ENCODE data around the gene RBM47.

Gene RBM47

GRCh38 chr4:40500781-40501180, 128.9 kb downstream of the RBM47 start:
- Histone ChIP-seq H3K27me3 (ENCODE audit: control insufficient read depth, insufficient read depth, low read length) (no peaks in the 10 kb centered on the region), H3K4me1 (ENCODE audit: control insufficient read depth, low read depth, low read length) (no peaks in the 10 kb centered on the region), H3K9me3 (ENCODE audit: control insufficient read depth, low read depth, low read length) (no peaks in the 10 kb centered on the region), H3K4me3 (ENCODE audit: low read length) (no peak overlapping the region), H3K27ac (ENCODE audit: low read length) (no peak overlapping the region), H3K9ac (ENCODE audit: low read length) (no peak overlapping the region), H3K36me3 (ENCODE audit: control insufficient read depth, low read depth, low read length) (no peaks in the 10 kb centered on the region)

- no peak overlapping the region for H3K4me3 ChIP-seq (ENCODE audit: low read length)
- no peak overlapping the region for H3K9ac ChIP-seq (ENCODE audit: low read length)
- no peaks in the 10 kb centered on the region for H3K36me3 ChIP-seq (ENCODE audit: control insufficient read depth, low read depth, low read length)
- no peak overlapping the region for H3K27ac ChIP-seq (ENCODE audit: low read length)
- H3K4me1 ChIP-seq (ENCODE audit: control insufficient read depth, low read depth, low read length), result no peaks in the 10 kb centered on the region
- H3K9me3 ChIP-seq (ENCODE audit: control insufficient read depth, low read depth, low read length), result no peaks in the 10 kb centered on the region
- no peaks in the 10 kb centered on the region for H3K27me3 ChIP-seq (ENCODE audit: control insufficient read depth, insufficient read depth, low read length)
Observed at GRCh38 chr4:40493160-40493559, 136.5 kb downstream of the RBM47 start.

- Histone ChIP-seq H3K27ac (ENCODE audit: low read length) (no peak overlapping the region), H3K4me3 (ENCODE audit: low read length) (no peak overlapping the region), H3K9me3 (ENCODE audit: control insufficient read depth, low read depth, low read length) (no peaks in the 10 kb centered on the region), H3K27me3 (ENCODE audit: control insufficient read depth, insufficient read depth, low read length) (no peaks in the 10 kb centered on the region), H3K36me3 (ENCODE audit: control insufficient read depth, low read depth, low read length) (no peaks in the 10 kb centered on the region), H3K9ac (ENCODE audit: low read length) (no peak overlapping the region), H3K4me1 (ENCODE audit: control insufficient read depth, low read depth, low read length) (no peaks in the 10 kb centered on the region)
Observed at GRCh38 chr4:40492691-40493090, 137.0 kb downstream of the RBM47 start.

GRCh38 chr4:40490481-40490880, 139.2 kb downstream of the RBM47 start:
- Histone ChIP-seq H3K4me1 (ENCODE audit: control insufficient read depth, low read depth, low read length) (no peaks in the 10 kb centered on the region), H3K9me3 (ENCODE audit: control insufficient read depth, low read depth, low read length) (no peaks in the 10 kb centered on the region), H3K9ac (ENCODE audit: low read length) (no peak overlapping the region), H3K4me3 (ENCODE audit: low read length) (no peak overlapping the region), H3K27me3 (ENCODE audit: control insufficient read depth, insufficient read depth, low read length) (no peaks in the 10 kb centered on the region), H3K36me3 (ENCODE audit: control insufficient read depth, low read depth, low read length) (no peaks in the 10 kb centered on the region), H3K27ac (ENCODE audit: low read length) (no peak overlapping the region)

- Histone ChIP-seq H3K4me1 (ENCODE audit: control insufficient read depth, low read depth, low read length) (no peaks in the 10 kb centered on the region), H3K9ac (ENCODE audit: low read length) (no peak overlapping the region), H3K9me3 (ENCODE audit: control insufficient read depth, low read depth, low read length) (no peaks in the 10 kb centered on the region), H3K27me3 (ENCODE audit: control insufficient read depth, insufficient read depth, low read length) (no peaks in the 10 kb centered on the region), H3K27ac (ENCODE audit: low read length) (no peak overlapping the region), H3K4me3 (ENCODE audit: low read length) (no peak overlapping the region), H3K36me3 (ENCODE audit: control insufficient read depth, low read depth, low read length) (no peaks in the 10 kb centered on the region)
Observed at GRCh38 chr4:40489961-40490360, 139.7 kb downstream of the RBM47 start.

- H3K4me3 ChIP-seq (ENCODE audit: low read length), result no peak overlapping the region
- peaks cover 22% of the 10 kb centered on the region for H3K4me1 ChIP-seq (ENCODE audit: control insufficient read depth, low read depth, low read length)
- H3K9me3 ChIP-seq (ENCODE audit: control insufficient read depth, low read depth, low read length), result no peaks in the 10 kb centered on the region
- no peak overlapping the region for H3K9ac ChIP-seq (ENCODE audit: low read length)
- H3K36me3 ChIP-seq (ENCODE audit: control insufficient read depth, low read depth, low read length), result no peaks in the 10 kb centered on the region
- H3K27ac ChIP-seq (ENCODE audit: low read length), result no peak overlapping the region
- no peaks in the 10 kb centered on the region for H3K27me3 ChIP-seq (ENCODE audit: control insufficient read depth, insufficient read depth, low read length)
Observed at GRCh38 chr4:40486534-40486933, 143.1 kb downstream of the RBM47 start.

- Histone ChIP-seq H3K27me3 (ENCODE audit: control insufficient read depth, insufficient read depth, low read length) (no peaks in the 10 kb centered on the region), H3K36me3 (ENCODE audit: control insufficient read depth, low read depth, low read length) (no peaks in the 10 kb centered on the region), H3K27ac (ENCODE audit: low read length) (no peak overlapping the region), H3K4me1 (ENCODE audit: control insufficient read depth, low read depth, low read length) (peaks cover 22% of the 10 kb centered on the region), H3K9me3 (ENCODE audit: control insufficient read depth, low read depth, low read length) (no peaks in the 10 kb centered on the region), H3K9ac (ENCODE audit: low read length) (no peak overlapping the region), H3K4me3 (ENCODE audit: low read length) (no peak overlapping the region)
Observed at GRCh38 chr4:40484346-40485090, 145.1 kb downstream of the RBM47 start.

- Histone ChIP-seq H3K27me3 (ENCODE audit: control insufficient read depth, insufficient read depth, low read length) (no peaks in the 10 kb centered on the region), H3K4me3 (ENCODE audit: low read length) (no peak overlapping the region), H3K9ac (ENCODE audit: low read length) (no peak overlapping the region), H3K9me3 (ENCODE audit: control insufficient read depth, low read depth, low read length) (no peaks in the 10 kb centered on the region), H3K27ac (ENCODE audit: low read length) (no peak overlapping the region), H3K4me1 (ENCODE audit: control insufficient read depth, low read depth, low read length) (peaks cover 22% of the 10 kb centered on the region), H3K36me3 (ENCODE audit: control insufficient read depth, low read depth, low read length) (no peaks in the 10 kb centered on the region)
Observed at GRCh38 chr4:40482985-40483647, 146.5 kb downstream of the RBM47 start.

- Histone ChIP-seq H3K9ac (ENCODE audit: low read length) (no peak overlapping the region), H3K4me3 (ENCODE audit: low read length) (no peak overlapping the region), H3K4me1 (ENCODE audit: control insufficient read depth, low read depth, low read length) (peaks cover 22% of the 10 kb centered on the region), H3K27ac (ENCODE audit: low read length) (no peak overlapping the region), H3K9me3 (ENCODE audit: control insufficient read depth, low read depth, low read length) (no peaks in the 10 kb centered on the region), H3K36me3 (ENCODE audit: control insufficient read depth, low read depth, low read length) (no peaks in the 10 kb centered on the region), H3K27me3 (ENCODE audit: control insufficient read depth, insufficient read depth, low read length) (no peaks in the 10 kb centered on the region)
Observed at GRCh38 chr4:40481977-40482376, 147.7 kb downstream of the RBM47 start.

- no peak overlapping the region for H3K27ac ChIP-seq (ENCODE audit: low read length)
- H3K27me3 ChIP-seq (ENCODE audit: control insufficient read depth, insufficient read depth, low read length), result no peaks in the 10 kb centered on the region
- H3K9ac ChIP-seq (ENCODE audit: low read length), result no peak overlapping the region
- H3K36me3 ChIP-seq (ENCODE audit: control insufficient read depth, low read depth, low read length), result no peaks in the 10 kb centered on the region
- peaks cover 25% of the 10 kb centered on the region for H3K4me1 ChIP-seq (ENCODE audit: control insufficient read depth, low read depth, low read length)
- H3K9me3 ChIP-seq (ENCODE audit: control insufficient read depth, low read depth, low read length), result no peaks in the 10 kb centered on the region
- H3K4me3 ChIP-seq (ENCODE audit: low read length), result no peak overlapping the region
Observed at GRCh38 chr4:40480291-40480690, 149.4 kb downstream of the RBM47 start.

- H3K36me3 ChIP-seq (ENCODE audit: control insufficient read depth, low read depth, low read length), result no peaks in the 10 kb centered on the region
- no peaks in the 10 kb centered on the region for H3K9me3 ChIP-seq (ENCODE audit: control insufficient read depth, low read depth, low read length)
- no peak overlapping the region for H3K9ac ChIP-seq (ENCODE audit: low read length)
- H3K4me1 ChIP-seq (ENCODE audit: control insufficient read depth, low read depth, low read length), result peaks cover 19% of the 10 kb centered on the region
- H3K27ac ChIP-seq (ENCODE audit: low read length), result no peak overlapping the region
- no peaks in the 10 kb centered on the region for H3K27me3 ChIP-seq (ENCODE audit: control insufficient read depth, insufficient read depth, low read length)
- no peak overlapping the region for H3K4me3 ChIP-seq (ENCODE audit: low read length)
Observed at GRCh38 chr4:40479378-40479777, 150.3 kb downstream of the RBM47 start.

GRCh38 chr4:40475609-40476008, 154.1 kb downstream of the RBM47 start:
- no peak overlapping the region for H3K27ac ChIP-seq (ENCODE audit: low read length)

More at GRCh38 chr4:40475609-40476008, 154.1 kb downstream of the RBM47 start:
- no peak overlapping the region for H3K4me3 ChIP-seq (ENCODE audit: low read length)
- H3K36me3 ChIP-seq (ENCODE audit: control insufficient read depth, low read depth, low read length), result no peaks in the 10 kb centered on the region
- peaks cover 3% of the 10 kb centered on the region for H3K4me1 ChIP-seq (ENCODE audit: control insufficient read depth, low read depth, low read length)
- no peak overlapping the region for H3K9ac ChIP-seq (ENCODE audit: low read length)
- no peaks in the 10 kb centered on the region for H3K9me3 ChIP-seq (ENCODE audit: control insufficient read depth, low read depth, low read length)
- no peaks in the 10 kb centered on the region for H3K27me3 ChIP-seq (ENCODE audit: control insufficient read depth, insufficient read depth, low read length)
